Activated T-cell treated with anti-CD3 and anti-CD28 coated beads for 1 hour (primary cell): ENCODE measurements around the gene MORN5.
A peak's percentile ranks its signal among the peaks of the same experiment; 100 is the strongest.

Experiments used
- DNase-seq: peaks from one replicate; pipeline ENCODE4 v3.0.0-alpha.2; 2020; ENCODE audit warnings: low read depth

Gene MORN5

GRCh38 chr9:122192261-122192875 is 32.7 kb downstream of the MORN5 start:
- no peak for DNase-seq

GRCh38 chr9:122192914-122193525 is 33.3 kb downstream of the MORN5 start:
- no peak for DNase-seq

DNA sequence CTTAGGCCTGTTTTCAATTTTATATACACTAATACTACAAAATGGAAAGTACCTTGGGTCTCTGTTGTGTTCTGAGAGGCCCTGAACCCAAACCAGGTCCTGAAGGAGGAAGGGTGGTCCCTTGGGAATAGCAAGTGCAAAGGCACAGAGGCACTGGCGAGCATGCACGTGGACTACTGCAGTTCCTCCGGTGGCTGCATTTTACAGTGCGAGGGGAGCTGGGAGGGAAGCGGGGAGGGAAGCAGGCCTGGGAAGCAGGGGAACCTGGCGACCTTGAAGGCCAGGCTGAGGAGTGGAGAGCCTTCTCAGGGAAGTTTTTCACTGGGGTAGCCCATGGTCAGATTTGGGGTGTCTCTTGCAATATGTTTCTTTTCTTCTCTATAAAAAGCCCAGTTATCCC is 33.9 kb downstream of the MORN5 start:
- no peak for DNase-seq

DNA sequence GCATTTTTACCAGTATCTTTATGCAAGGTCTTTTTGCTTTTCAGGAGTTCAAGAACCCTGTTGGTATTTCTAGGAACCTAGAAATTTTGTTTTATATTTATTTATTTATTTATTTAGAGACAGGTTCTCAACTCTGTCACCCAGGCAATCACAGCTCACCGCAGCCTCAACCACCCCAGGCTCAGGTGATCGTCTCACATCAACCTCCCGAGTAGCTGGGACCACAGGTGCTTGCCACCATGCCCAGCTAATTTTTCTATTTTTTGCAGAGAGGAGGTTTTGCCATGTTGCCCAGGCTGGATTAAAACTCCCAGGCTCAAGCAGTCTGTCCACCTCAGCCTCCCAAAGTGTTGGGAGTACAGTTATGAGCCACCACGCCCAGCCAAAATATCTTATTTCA is 36.2 kb downstream of the MORN5 start:
- DNase-seq: no peak

DNA sequence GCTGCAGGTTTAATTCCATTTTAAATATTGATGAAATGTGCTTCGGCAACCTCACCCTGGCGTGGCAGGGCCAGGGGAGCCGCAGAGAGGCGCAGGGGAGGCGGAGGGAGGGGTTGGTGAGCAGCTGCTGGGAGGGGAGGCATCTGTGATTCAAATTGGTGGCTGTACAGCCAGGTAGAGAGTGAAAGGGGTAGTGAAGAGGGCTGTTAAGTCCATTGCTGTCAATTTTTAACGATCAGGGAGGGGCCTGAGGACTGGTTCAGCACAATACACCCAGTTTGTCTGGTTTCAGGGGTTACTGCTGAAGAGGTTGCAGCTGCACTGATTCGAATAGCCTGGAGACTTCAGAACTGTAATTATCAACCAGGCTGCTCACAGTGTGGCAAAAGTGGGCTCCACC is 37.7 kb downstream of the MORN5 start:
- DNase-seq: no peak

DNA sequence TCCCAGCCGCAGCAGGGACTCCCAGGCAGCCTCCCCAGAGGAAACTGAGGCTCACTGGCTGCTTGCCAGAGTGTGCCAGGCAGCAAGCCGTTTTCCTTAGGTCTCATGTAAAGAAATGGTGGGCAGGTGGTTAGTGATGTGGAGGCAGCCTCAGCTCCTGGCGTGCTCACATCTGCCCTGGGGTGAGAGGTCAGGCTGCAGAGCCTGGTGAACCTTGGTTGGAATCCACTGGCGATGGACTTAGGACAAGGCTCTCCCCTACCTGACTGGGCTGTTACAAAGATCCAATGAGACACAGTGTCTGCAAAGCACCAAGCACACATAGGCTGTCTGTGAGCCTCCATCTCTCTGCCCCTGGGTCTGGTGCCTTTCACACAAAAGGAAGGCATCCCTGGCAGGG is 38.2 kb downstream of the MORN5 start:
- no peak for DNase-seq

GRCh38 chr9:122200960-122201595 is 41.4 kb downstream of the MORN5 start:
- DNase-seq: no peak

DNA sequence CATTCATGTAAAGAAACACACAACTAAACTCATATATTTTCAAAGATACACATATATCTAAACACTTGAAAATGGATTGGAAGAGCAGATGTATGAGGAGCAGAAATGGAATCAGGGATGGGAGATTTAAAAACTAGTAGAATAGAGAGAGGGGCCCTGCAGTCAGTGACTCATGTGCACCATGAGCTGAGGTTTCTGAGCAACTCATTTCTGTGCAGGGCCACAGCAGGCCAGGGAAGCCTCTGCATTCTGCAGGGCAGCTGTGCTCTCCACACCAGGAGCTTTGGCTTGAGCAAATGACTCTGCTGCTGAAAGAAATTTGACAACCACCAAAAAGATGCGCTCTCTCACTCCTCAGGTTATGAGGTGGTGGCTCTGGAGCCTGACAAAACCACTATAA is 41.9 kb downstream of the MORN5 start:
- no peak for DNase-seq

DNA sequence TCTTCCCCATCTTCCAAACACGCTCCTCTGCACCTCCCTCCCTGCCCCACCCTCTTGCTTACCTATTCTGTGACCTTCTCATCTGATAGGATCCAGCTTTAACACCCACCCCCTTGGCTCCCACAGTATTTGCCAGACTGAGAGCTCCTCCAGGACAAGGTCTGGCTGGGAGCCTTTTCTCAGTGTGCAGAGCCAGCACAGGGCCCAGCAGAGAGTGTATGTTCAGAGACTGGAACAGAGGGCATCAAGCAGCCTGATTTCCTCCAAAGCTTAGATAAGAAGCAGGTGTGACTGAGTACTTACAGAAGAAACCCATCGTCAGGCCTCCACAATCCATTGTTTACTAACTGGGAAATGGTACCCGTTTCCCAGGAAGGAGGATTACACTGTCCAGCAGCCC is 42.4 kb downstream of the MORN5 start:
- DNase-seq: no peak

DNA sequence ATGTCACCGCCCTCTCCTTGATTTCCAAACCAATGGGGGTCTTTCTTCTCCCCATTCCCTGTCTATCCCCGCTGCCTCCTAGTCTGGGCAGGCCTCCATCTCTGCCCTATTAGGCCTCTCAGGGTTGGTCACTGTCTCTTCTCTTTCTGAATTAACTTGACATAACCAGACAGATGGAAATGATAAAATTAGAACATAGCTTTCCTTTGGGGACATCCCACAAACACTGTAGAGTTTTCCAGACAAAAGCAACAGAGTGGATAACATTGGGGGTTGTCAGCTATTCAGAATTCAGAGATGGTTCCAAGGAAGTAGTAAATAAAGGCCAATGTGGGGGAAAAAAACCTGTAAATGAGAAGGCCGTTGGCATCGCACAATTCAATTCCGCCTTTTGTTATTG is 44.3 kb downstream of the MORN5 start:
- no peak for DNase-seq

- DNase-seq: no peak
Measured at GRCh38 chr9:122204491-122204890, 44.8 kb downstream of the MORN5 start.

DNA sequence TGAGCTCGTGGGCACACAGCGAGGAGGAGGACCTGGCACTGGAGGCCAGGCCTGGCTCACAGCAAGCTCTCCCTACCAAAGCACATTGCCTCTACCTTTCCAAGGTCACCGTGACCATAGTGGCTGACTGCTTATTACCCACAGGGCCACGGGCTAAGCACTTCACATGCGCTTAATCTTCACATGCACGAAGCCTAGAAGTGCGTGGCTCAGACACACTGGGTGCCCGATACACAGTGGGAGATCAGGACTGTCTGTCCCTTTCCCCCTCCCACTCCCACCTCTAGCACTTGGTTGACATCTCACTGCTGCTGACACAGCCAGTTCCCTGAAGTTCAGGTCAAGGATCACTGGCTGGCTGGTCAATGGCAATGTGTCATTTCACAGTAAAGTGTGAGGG is 45.5 kb downstream of the MORN5 start:
- no peak for DNase-seq

- DNase-seq: no peak
Measured at GRCh38 chr9:122206118-122207046, 46.7 kb downstream of the MORN5 start.

- no peak for DNase-seq
Measured at GRCh38 chr9:122207096-122207495, 47.4 kb downstream of the MORN5 start.

DNA sequence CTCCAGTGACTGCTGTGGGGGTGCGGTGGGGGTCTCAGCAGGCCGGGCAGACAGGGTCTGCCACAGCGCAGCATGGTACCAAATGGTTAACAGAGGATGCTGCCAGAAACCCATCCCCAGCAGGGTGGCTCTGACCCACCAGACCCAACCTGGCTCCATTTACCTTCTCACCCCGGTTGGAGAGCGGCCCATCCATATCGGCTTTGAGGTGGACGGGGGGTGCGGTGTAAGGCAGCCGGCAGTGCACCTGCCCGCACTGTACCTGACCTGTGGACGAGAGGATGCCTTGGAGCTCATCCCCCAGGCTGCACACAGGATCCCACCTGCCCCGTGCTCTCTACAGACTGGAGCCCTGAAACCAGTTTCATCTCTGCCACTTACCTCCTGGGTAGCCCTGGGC is 49.7 kb downstream of the MORN5 start:
- no peak for DNase-seq

- no peak for DNase-seq
Measured at GRCh38 chr9:122212473-122213004, 52.8 kb downstream of the MORN5 start.

GRCh38 chr9:122213102-122213588 is 53.4 kb downstream of the MORN5 start:
- no peak for DNase-seq

DNA sequence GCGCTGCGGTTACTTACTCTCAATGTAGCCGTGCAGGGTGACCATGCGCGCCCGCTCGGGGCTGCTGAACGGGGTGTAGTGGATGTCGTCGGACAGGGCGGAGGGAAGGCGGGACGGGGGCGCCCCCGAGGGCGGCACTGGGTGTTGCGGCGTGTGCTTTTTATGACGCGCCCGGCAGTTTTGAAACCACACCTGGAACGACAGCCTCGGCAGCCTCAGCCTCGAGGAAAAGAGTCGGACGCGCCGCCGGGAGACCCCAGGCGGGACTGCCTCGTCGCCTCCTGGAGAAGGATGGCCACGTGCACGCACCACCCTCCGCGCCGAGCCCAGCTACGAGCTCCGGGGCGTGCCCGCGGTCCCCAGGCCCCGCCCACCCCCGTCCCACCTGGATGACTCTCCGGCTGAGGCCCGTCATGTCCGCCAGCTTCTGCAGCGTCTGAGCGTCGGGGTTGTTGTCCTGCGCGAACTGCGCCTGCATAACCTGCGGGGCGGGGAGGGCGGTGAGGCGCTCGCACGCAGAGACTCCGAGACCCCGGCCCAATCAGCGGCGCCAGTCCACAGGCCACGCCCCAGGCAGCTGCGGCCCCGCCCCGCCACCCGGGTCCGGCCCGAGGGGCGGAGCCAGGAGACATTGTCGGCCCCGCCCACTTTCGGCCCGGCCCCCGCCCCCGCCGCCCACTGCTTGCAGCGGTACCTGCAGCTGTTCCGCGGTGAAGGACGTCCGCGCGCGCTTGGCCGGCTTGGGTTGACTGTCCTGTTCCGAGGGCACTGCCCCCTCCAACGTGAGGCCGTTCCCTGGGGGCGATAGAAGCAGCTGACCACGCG is 54.1 kb downstream of the MORN5 start:
- peak; percentile 23 for DNase-seq

DNA sequence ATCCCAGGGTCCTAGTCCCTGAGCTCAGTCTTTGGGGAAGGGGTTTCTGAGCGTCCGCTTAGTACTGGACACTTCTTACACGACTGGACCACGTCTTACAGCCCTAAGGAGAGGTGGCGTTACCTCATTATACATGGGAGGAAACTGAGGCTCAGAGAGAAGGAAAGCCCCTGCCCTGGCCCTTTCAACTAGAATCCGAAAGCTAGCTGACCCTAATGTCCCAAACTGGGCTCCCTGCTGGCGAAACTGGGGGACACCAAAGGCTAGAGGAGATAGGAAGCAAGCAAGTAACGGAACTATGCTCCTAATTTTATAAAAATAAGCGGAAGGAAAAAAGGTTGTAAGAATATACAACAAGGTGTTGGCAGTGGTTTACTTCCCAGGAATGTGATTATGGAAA is 54.8 kb downstream of the MORN5 start:
- DNase-seq: no peak

DNA sequence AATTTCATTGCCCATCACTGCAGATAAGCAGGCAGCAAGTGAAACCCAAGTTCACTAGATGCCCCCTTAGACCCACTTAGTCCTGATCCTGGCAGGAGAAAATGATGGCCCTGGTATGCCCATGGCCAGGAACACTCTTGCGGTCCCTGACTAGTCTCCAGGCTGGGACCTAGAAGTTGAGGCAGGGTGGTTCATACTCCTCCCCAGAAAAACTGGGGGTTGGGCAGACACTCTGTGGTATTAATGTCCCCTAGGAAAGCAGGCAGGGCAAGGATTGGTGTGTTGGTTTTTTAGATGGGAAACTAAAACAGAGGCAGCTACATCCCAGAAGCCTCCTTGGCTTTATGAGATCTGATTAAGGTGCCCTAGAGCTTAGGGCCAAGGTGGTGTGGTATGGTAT is 56.0 kb downstream of the MORN5 start:
- DNase-seq: no peak

GRCh38 chr9:122216138-122216797 is 56.6 kb downstream of the MORN5 start:
- no peak for DNase-seq
